ENCODE measurements around the gene CLDN8.

Gene CLDN8

DNA sequence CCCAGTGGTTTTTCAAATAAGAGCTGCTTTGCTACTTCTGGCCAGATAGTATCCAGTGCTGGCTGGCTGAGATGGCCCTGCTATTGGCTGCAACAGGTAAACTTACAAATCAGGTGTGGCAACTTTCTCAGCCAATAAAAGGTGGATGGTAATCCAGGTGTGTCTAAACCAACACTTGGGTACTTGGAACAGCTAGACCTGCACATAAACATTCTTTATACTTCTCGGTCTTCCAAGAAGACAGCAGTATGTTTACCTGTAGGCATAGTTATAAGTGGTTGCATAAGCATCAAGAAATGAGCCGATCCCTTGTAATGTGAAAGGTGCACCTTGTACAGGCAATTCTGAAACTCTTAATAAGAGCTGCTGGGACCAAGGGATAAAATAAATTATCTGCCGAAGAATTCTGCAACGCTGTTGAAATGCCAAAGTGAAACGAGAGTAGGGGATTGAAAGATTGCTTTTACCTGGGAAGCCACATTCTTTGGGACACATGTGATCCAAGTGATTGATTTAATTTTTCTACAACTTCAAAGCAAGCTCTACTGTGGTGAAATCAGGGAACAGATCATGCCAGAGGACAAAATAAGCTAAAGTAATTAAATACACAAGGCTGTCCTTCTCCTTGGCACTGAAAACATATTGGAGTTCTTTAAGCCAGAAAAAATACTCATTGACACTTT, at the start of gene CLDN8:
TSS of gene CLDN8 (minus strand) at position 57 of the 683 bp plus-strand sequence. CDS start 172 bp downstream, outside the sequence.
- DNase-seq = no peak

DNA sequence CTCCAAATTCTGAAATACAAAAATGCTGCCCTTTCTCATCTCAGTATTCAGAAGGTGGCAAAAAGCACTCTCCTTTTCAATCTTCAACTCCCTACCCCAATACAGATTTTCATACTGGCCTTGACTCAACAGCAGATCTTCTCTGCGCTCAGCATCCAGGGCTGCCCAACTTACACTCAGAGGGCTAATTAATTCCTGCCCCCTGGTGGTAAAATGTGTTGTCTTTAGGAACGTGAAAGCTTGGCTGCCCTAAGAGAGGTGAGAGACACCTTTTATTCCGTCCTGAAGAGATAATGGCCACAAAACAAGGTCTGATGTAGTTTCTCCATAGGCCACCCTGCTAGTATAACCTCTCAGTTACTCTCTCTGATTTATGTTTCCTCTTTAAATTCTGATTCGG, 41.9 kb upstream of the CLDN8 start:
- DNase-seq = no peak

DNA sequence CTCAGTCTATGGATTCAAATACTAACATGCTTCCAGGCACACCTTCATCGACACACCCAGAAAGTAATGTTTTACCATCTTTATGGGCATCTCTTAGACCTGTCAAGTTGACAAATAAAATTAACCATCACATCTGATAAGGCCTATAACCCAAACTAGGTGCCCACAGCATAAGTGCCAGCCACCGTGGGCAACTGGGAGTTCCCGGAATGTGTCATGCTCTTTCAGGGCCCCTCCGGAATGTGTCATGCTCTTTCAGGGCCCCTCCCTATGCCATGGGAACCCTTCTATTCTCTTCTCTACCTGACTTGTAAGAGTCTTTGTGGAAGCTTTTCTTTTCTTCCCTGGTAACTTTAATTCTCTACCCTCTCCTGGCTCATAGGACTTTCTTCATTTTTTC, 40.2 kb upstream of the CLDN8 start:
- no peak for DNase-seq

DNA sequence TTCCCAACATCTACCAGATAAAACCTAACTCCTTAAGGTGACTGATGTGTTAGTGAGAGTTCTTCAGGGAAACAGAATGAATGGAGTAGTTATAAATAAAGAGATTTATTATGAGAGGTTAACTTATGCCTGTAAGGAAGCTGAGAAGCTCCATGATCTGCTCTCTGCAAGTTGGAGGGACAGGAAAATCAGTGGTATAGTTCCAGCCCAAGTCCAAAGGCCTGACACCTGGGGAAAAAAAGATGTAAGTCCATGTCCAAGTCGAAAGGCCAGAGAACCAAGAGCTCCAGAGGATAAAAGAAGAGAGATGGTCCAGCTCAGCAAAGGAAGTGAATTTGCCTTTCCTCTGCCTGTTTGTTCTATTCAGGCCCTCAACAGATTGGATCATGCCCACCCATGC, 39.8 kb upstream of the CLDN8 start:
- DNase-seq = no peak

GRCh38 chr21:30251781-30252180, 35.9 kb upstream of the CLDN8 start:
- no peak for DNase-seq

- no peak for DNase-seq
Observed at GRCh38 chr21:30249936-30250335, 34.0 kb upstream of the CLDN8 start.

DNA sequence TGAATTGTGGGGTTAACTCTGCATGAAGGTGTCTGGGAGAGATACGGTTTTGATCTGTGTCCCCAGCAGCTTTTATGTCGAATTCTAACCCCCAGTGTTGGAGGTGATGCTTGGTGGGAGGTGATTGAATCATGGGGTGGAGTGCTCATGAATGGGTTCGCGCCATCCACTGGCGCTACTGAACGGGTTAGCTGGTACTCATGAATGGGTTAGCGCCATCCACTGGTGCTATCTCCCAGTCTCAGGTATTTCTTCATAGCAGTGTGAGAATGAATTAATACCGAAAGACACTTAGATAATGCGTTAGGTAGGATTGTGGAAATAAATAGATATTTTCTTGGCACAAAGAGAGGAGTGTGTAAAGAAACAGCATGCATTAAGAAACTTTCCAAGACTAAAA, 32.9 kb upstream of the CLDN8 start:
- DNase-seq = no peak

DNA sequence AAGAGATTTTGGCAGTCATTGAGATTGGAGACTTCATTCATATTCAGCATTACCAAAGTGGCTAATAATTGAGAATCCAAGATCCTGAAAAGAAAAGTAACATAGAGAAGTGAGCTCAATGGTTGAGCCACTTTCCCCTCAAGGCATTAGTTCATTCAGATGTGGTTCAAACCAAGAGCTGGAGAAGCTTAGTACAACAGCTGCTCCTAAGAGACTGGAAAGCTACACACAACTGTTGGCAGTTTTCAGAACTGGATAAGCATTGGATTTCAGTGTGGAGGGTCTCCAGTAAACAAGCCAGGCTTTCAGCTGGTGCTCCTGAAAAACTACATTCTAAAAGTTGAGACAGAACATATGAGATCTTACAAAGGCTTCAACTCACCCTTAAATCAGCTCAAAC, 29.2 kb upstream of the CLDN8 start:
- DNase-seq = no peak

- DNase-seq = no peak
Observed at GRCh38 chr21:30243691-30244090, 27.8 kb upstream of the CLDN8 start.

- DNase-seq = no peak
Observed at GRCh38 chr21:30240661-30241060, 24.8 kb upstream of the CLDN8 start.

- DNase-seq = no peak
Observed at GRCh38 chr21:30238168-30238567, 22.3 kb upstream of the CLDN8 start.

DNA sequence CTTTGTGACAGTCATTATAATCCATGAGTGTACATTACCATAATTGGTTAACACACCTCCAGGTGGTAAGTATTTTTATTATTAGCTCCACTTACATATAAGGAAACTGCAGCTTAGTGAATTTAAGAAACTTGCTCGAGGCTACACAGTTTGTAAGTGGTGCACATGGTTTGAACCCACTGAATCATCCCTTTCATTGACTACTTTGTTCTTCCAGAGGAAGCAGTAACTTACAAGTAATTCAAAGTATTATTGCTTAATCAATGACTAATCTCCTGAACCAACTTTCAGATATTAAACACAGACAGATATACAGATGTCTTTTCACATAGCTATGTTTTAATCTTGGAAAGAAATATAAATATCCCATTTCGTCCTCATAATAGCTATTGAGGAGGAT, 18.7 kb upstream of the CLDN8 start:
- no peak for DNase-seq

GRCh38 chr21:30234050-30234449, 18.2 kb upstream of the CLDN8 start:
- no peak for DNase-seq

DNA sequence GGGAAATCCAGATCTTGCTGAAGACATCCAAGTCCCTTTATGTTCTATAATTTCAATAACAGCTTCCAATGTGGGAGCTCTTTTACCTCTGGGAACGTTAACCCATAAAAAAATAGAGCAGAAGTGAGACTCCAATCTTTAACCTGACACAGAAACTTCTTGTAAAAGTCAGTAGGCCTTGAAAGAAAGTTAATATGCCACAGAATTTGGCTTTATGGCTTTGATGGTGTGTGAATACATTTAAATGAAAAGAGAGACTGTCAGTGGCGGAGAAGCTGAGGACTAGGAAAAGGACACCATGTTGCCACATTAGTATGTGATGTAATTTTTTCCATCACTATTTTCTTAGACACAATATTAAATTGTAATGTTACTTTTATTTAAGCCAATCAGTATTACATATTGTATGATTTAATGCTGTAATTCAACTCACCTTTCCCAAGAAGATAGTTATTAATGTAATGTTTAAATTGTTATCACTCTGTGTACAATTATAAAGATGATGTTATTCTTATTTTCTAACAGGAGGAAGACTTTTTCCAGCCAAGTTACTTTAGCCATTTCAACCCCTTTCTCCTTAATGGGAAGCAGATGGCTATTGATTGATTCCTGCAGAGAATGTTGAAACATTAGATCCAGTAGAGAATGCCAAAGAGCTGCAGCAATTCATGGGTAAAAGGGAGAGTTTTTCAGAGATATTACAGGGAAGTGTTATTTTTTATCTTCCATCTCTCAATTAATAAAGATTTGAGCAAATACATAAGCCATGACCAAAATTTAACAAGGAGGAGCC, 17.5 kb upstream of the CLDN8 start:
- no peak for DNase-seq

DNA sequence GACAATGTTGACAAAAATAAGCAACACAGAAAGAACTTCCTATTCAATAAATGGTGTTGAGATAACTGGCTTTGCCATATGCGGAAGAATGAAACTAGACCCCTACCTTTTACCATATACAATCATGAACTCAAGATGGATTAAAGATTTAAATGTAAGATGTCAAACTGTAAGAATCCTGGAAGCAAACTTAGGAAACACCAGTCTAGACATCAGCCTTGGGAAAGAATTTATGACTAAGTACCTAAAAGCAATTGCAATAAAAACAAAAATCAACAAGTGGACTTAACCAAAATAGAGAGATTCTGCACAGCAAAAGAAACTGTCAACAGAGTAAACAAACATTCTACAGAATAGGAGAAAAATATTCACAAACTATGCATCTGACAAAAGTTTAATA, 16.1 kb upstream of the CLDN8 start:
- DNase-seq = no peak

GRCh38 chr21:30227633-30228404, 11.9 kb upstream of the CLDN8 start:
- no peak for DNase-seq

GRCh38 chr21:30227128-30227527, 11.2 kb upstream of the CLDN8 start:
- DNase-seq = no peak

- DNase-seq = no peak
Observed at GRCh38 chr21:30223596-30223995, 7.7 kb upstream of the CLDN8 start.

- DNase-seq = no peak
Observed at GRCh38 chr21:30222724-30223123, 6.8 kb upstream of the CLDN8 start.

DNA sequence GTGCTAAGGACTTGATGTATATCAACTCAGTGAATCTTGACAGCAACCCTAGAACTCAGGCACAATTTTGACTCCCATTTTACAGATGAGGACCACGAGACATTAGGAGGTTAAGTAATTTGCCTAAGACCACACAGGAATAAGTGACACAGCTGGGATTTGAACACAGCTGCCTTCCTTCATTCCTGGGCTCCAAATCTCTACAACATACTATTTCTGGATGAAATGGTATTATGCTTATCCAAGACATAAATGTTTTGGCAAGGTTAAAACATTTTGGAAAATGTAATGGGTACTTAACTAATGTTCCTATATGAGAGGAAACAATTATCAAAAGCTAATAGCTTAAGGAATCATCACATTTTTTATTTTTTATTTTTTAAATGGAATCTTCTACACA, 4.8 kb downstream of the CLDN8 start:
- DNase-seq = no peak

GRCh38 chr21:30209601-30210000, 6.3 kb downstream of the CLDN8 start:
- DNase-seq = no peak

GRCh38 chr21:30207252-30207579, 8.7 kb downstream of the CLDN8 start:
- no peak for DNase-seq

DNA sequence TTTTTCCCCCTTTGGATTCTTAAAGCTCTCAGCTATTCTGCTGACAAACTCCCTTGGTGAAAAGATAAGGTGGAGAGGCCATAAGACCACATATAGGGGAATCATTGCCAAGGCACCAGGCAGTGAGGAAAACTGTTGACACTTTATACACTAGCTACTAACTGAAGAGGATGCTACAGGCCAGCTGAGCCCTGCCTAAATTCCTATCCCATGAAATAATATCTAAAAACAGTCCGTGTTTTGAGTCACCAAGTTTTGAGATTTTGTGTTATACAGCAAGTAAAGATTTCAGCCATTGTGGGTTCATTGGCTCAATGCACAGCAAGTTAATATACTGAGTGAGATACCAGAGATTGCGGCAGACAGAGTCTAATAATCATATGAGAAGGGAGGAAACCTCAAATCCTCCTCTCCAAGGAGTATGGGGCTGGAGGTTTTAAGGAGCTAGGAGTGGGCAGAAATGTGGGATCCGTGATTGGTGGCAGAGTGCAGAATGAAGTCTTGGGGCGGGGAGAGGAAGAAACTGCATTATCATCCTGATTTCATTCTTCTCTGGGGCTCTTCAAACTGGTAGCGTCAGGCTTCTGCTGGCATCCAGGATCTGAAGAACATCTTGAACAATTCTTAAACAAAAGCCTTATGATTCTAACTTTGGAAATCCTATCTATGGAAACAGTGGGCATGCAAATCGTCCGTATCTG, 9.2 kb downstream of the CLDN8 start:
- no peak for DNase-seq

Data from CD4-positive, alpha-beta T cell treated with Interleukin-15 for 1 hour (primary cell).